Measurements from ENCODE around the gene KRTAP5-6.
"Not testable (repeated sequence)": the region's sequence is repeated elsewhere in the genome, so short reads cannot be mapped to it uniquely, and the experiment has no call there.

KRTAP5-6 gene

GRCh38 chr11:1679881-1680280, 17.1 kb upstream of the KRTAP5-6 start:
- peak in 1 of 10 donors; percentile 46 for DNase-seq
- intact Hi-C loops (cut with DNase I): no loop called here

- peak in 1 of 10 donors; percentile 41 for DNase-seq
- intact Hi-C loops (cut with DNase I): no loop called here
Observed at GRCh38 chr11:1682225-1682905, 14.6 kb upstream of the KRTAP5-6 start.

- DNase-seq: peak in 1 of 10 donors; percentile 67
- intact Hi-C loops (cut with DNase I): not testable (repeated sequence)
Observed at GRCh38 chr11:1683216-1683615, 13.8 kb upstream of the KRTAP5-6 start.

GRCh38 chr11:1683904-1684572, 13.0 kb upstream of the KRTAP5-6 start:
- intact Hi-C loops (cut with DNase I): not testable (repeated sequence)

GRCh38 chr11:1684886-1685874, 11.8 kb upstream of the KRTAP5-6 start:
- intact Hi-C loops (cut with DNase I): not testable (repeated sequence)
- DNase-seq: peak in 2 of 10 donors; percentile 69 to 72

More at GRCh38 chr11:1683904-1684572, 13.0 kb upstream of the KRTAP5-6 start:
- DNase-seq: peak in 2 of 10 donors; percentile 43 to 72

GRCh38 chr11:1686220-1686619, 10.8 kb upstream of the KRTAP5-6 start:
- intact Hi-C loops (cut with DNase I): not testable (repeated sequence)
- DNase-seq: peak in 2 of 10 donors; percentile 57 to 69

- intact Hi-C loops (cut with DNase I); DNase-seq: not testable (repeated sequence)
Observed at GRCh38 chr11:1688336-1688947, 8.6 kb upstream of the KRTAP5-6 start.

- intact Hi-C loops (cut with DNase I): loop anchor here (10.0 kb wide), 1 partner anchor 55 kb away; no protein-coding TSS in a partner anchor
- not testable (repeated sequence) for DNase-seq
Observed at GRCh38 chr11:1689250-1690166, 7.5 kb upstream of the KRTAP5-6 start.

GRCh38 chr11:1690167-1691025, 6.6 kb upstream of the KRTAP5-6 start:
- no peak for DNase-seq
- intact Hi-C loops (cut with DNase I): loop anchor here (10.0 kb wide), 1 partner anchor 54 kb away; no protein-coding TSS in a partner anchor

GRCh38 chr11:1691026-1691877, 5.7 kb upstream of the KRTAP5-6 start:
- DNase-seq: no peak
- intact Hi-C loops (cut with DNase I): loop anchor here (10.0 kb wide), 1 partner anchor 54 kb away; no protein-coding TSS in a partner anchor

- DNase-seq: no peak
Observed at GRCh38 chr11:1691878-1692707, 4.9 kb upstream of the KRTAP5-6 start.

GRCh38 chr11:1692708-1693326, 4.2 kb upstream of the KRTAP5-6 start:
- DNase-seq: peak in 1 of 10 donors; percentile 57
- intact Hi-C loops (cut with DNase I): loop anchor here (10.0 kb wide), 1 partner anchor 52 kb away; no protein-coding TSS in a partner anchor

More at GRCh38 chr11:1691878-1692707, 4.9 kb upstream of the KRTAP5-6 start:
- intact Hi-C loops (cut with DNase I): loop anchor here (10.0 kb wide), 1 partner anchor 53 kb away; no protein-coding TSS in a partner anchor

GRCh38 chr11:1693327-1694063, 3.5 kb upstream of the KRTAP5-6 start:
- intact Hi-C loops (cut with DNase I): loop anchor here (1.0 to 10.0 kb wide), 4 partner anchors 41 to 459 kb away; no protein-coding TSS in a partner anchor
- peak; percentile 73 to 98 (median 88) for DNase-seq

GRCh38 chr11:1694064-1694845, 2.7 kb upstream of the KRTAP5-6 start:
- intact Hi-C loops (cut with DNase I): loop anchor here (1.0 to 10.0 kb wide), 4 partner anchors 41 to 459 kb away; no protein-coding TSS in a partner anchor
- DNase-seq: peak; percentile 78 to 98 (median 90)

Data from posterior cingulate gyrus (tissue), 11 donors.